ENCODE measurements around the gene NKIRAS1.

NKIRAS1 gene

GRCh38 chr3:23843869-23844268 lies 72.9 kb downstream of the NKIRAS1 start:
- Histone ChIP-seq H3K4me1 (ENCODE audit: control insufficient read depth, insufficient read depth, low read length, poor library complexity, severe bottlenecking) (no peaks in the 10 kb centered on the region), H3K36me3 (ENCODE audit: control insufficient read depth, insufficient read depth, low read length) (no peaks in the 10 kb centered on the region), H3K27ac (ENCODE audit: insufficient read depth, low read length, poor library complexity, severe bottlenecking) (no peak overlapping the region), H3K4me3 (ENCODE audit: insufficient read depth, low read depth, low read length, poor library complexity, severe bottlenecking) (no peak overlapping the region), H3K27me3 (replicated peaks; ENCODE audit: control insufficient read depth, insufficient read depth, low read length, poor library complexity, severe bottlenecking) (no peaks in the 10 kb centered on the region), H3K9me3 (ENCODE audit: control insufficient read depth, low read length) (no peaks in the 10 kb centered on the region)
- no peak for DNase-seq
